Brain pericyte (primary cell): ENCODE data around the gene RAPGEF1.
"Not testable (repeated sequence)": the region's sequence is repeated elsewhere in the genome, so short reads cannot be mapped to it uniquely, and the experiment has no call there.

ENCODE experiments used
- DNase-seq: peaks from one replicate; pipeline ENCODE4 v3.0.0-alpha.2; 2012; ENCODE audit warnings: low read depth, low spot score

RAPGEF1 gene, protein sequence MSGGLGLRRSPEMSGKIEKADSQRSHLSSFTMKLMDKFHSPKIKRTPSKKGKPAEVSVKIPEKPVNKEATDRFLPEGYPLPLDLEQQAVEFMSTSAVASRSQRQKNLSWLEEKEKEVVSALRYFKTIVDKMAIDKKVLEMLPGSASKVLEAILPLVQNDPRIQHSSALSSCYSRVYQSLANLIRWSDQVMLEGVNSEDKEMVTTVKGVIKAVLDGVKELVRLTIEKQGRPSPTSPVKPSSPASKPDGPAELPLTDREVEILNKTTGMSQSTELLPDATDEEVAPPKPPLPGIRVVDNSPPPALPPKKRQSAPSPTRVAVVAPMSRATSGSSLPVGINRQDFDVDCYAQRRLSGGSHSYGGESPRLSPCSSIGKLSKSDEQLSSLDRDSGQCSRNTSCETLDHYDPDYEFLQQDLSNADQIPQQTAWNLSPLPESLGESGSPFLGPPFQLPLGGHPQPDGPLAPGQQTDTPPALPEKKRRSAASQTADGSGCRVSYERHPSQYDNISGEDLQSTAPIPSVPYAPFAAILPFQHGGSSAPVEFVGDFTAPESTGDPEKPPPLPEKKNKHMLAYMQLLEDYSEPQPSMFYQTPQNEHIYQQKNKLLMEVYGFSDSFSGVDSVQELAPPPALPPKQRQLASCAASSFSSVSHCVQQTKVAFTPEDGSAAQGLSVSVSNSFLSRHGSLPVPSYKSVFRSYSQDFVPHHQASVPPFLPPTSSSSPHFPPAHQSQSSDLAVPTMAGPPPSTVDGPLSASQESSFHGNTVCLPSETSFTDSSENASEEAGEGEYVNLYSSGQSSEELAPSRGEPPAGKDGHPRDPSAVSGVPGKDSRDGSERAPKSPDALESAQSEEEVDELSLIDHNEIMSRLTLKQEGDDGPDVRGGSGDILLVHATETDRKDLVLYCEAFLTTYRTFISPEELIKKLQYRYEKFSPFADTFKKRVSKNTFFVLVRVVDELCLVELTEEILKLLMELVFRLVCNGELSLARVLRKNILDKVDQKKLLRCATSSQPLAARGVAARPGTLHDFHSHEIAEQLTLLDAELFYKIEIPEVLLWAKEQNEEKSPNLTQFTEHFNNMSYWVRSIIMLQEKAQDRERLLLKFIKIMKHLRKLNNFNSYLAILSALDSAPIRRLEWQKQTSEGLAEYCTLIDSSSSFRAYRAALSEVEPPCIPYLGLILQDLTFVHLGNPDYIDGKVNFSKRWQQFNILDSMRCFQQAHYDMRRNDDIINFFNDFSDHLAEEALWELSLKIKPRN (N-terminal part only)

GRCh38 chr9:131739959-131740648 lies at the start of gene RAPGEF1:
RAPGEF1 (minus strand) TSS chr9:131740076; CDS start chr9:131739830, 246 bp downstream.
- DNase-seq, result no peak

DNA sequence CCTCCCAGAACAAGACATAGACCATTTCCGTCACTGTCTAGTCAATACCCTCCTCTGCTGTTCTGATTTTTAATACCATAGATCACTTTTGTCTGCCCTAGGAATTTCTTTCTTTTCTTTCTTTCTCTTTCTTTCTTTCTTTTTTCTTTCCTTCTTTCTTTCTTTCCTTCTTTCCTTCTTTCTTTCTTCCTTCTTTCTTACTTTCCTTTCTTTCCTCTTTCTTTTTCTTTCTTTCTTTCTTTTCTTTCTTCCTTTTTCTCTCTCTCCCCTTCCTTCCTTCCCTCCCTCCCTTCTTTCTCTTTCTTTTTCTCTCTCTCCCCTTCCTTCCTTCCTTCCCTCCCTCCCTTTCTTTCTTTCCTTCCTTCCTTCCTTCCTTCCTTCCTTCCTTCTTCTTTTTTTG lies 49.0 kb upstream of the RAPGEF1 start:
- no peak for DNase-seq

- no peak for DNase-seq
Observed at GRCh38 chr9:131787838-131788237, 48.0 kb upstream of the RAPGEF1 start.

GRCh38 chr9:131784748-131785501 lies 45.0 kb upstream of the RAPGEF1 start:
- no peak for DNase-seq

- no peak for DNase-seq
Observed at GRCh38 chr9:131781069-131781468, 41.2 kb upstream of the RAPGEF1 start.

- no peak for DNase-seq
Observed at GRCh38 chr9:131776473-131776872, 36.6 kb upstream of the RAPGEF1 start.

GRCh38 chr9:131776036-131776435 lies 36.2 kb upstream of the RAPGEF1 start:
- no peak for DNase-seq

- no peak for DNase-seq
Observed at GRCh38 chr9:131774636-131775035, 34.8 kb upstream of the RAPGEF1 start.

GRCh38 chr9:131773911-131774379 lies 34.1 kb upstream of the RAPGEF1 start:
- no peak for DNase-seq

DNA sequence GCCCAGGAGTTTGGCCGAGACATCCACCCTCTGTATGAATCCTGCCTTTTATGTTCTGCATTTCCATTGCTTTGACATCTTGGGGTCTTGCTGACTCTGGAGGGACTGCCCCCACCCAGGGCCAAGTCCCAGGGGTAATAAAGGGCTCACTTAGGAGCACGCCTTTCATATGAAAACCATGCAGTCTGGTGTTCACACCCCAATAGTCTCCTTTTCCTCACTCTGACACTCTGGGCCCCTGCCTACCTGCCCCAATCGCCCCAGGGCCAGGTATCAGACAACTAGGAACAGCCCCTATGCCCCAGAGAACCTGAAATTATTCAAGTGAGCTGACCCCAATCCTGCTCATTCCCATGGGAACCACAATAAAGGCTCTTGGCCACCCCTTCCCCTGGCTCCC lies 33.1 kb upstream of the RAPGEF1 start:
- no peak for DNase-seq

DNA sequence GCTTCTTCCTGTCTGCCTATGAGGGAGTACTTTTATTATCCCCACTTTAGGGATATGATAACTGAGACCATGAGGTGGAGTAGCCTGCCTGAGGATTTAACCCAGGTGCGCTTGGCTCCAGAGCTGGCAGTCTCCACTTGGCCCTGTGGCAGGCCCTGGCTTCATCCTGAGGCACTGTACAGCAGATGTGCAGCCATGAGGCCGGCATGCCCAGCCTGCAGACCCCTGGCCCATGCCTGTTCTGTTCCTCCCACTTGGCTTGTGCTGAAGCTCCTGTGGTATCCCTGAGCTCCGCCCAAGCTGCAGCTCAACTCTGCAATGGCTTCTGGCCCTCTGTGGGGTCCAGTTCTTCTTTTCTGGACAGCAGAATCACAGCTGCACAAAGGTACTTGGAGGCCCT lies 31.8 kb upstream of the RAPGEF1 start:
- no peak for DNase-seq

DNA sequence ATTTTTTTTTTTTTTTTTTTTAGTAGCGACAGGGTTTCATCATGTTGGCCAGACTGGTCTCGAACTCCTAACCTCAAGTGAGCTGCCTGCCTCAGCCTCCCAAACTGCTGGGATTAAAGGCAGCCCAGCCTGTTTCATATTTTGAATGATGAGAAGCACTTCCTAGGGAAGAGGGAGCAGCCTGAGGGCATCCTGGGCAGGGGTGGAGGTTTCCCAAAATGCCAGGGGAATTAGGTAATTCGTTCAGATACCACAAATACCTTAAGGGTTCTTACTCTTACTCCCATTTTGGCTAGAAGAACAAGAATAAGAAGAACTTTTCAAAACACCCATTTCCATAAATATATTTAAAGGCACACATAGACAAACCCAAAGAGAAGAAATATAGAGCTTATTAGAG lies 29.5 kb upstream of the RAPGEF1 start:
- DNase-seq, result no peak

DNA sequence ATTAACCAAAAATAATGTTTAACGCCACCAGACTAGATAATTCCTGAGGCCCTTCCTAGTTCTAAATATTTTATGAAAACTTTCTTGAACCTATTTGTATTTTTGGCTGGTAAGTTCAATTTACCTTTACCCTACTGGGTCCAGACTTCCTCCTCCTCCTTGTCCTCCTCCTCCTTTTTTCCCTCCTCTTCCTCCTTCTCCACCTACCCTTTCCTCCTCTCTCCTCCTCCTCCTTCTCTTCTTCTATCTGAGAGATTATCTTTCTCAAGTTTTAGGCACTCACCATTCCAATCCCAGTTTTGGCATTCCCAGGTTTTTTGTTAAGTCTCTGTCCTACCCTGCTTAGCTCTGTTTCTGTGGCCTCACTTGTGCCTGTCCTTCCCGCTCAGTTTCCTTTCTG lies 24.7 kb upstream of the RAPGEF1 start:
- DNase-seq, result no peak

- DNase-seq, result no peak
Observed at GRCh38 chr9:131762356-131762932, 22.6 kb upstream of the RAPGEF1 start.

GRCh38 chr9:131759017-131759647 lies 19.3 kb upstream of the RAPGEF1 start:
- no peak for DNase-seq

GRCh38 chr9:131757549-131757948 lies 17.7 kb upstream of the RAPGEF1 start:
- no peak for DNase-seq

DNA sequence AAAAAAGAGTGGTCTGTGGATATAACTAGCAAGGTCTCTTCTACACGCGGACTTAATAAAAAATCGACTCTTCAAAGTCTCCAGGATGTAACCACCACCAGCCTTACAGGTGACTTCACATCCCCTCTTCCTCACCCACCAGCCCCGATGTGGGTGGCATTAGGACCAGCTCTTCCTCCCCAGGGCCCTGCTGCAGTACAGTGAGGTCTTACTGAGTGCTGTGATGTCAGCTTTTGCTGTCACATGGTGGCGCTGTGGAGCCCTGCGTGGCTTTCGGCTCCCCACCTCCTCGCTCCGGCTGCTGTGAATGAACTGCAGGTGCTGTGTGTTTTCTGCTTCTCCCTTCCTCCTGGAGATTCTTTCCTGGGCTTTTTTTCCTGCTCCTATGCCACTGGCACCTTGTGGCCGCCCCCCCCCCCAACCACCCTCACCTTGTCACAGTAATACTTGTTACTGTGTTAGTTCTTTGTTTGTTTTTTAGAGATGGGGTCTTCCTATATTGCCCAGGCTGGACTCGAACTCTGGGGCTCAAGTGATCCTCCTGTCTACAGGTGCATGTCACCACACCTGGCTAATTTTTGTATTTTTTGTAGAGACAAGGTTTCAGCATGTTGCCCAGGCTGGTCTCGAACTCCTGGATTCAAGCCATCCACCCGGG lies 15.8 kb upstream of the RAPGEF1 start:
- no peak for DNase-seq

DNA sequence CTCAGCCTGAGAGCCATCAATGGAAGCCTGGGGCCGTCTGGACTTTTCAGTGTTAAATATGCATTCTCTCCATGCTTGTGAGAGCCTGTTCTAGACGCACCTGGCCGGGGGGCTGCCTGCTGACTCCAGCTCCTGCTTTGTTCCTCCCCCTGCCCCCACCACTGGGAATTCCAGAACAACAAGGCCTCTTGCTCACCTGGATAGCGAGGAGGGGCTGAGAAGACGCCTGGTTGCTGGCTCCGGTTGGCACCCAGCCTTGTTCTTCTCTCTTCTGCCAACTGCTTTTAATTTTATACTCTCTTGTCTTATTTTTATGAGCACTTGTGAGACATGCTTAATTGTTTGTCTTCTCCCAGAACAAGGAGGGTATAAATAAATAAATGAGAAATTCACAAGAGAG lies 15.0 kb upstream of the RAPGEF1 start:
- DNase-seq, result no peak

- not testable (repeated sequence) for DNase-seq
Observed at GRCh38 chr9:131753751-131754150, 13.9 kb upstream of the RAPGEF1 start.
